BJ (cell line): ENCODE results near the gene ITIH2. TPM values are rescaled to one million over a fixed set of nuclear protein-coding genes. Genes with fewer than 3 reads are reported as not detected.
"Not testable (repeated sequence)": the region's sequence is repeated elsewhere in the genome, so short reads cannot be mapped to it uniquely, and the experiment has no call there.

Source experiments
- CTCF ChIA-PET: fragments of 350-600 bp; formaldehyde crosslinking; extraction: SDS; loops from one replicate; lab custom pipeline; 2021; ENCODE audit warnings: antibody characterized with exemption, inconsistent platforms; lab: Yijun Ruan, JAX
- POLR2A ChIA-PET: fragments of 300-600 bp; sonication (Branson Sonifier 250); formaldehyde crosslinking; extraction: SDS; loops from one replicate; lab custom pipeline; 2021; ENCODE audit warnings: antibody characterized with exemption; lab: Charles Lee
- DNase-seq: peaks from one replicate; pipeline ENCODE4 v3.0.0-alpha.2; 2011; ENCODE audit warnings: low read depth
- H3K27me3 ChIP-seq: 2 replicates; pipeline ENCODE4 v1.6.0; 2011; ENCODE audit warnings: low read length; ENCODE audit not compliant: control insufficient read depth, insufficient read depth
- H3K36me3 ChIP-seq: 2 replicates; pipeline ENCODE4 v1.5.1; 2011; ENCODE audit warnings: low read length; ENCODE audit not compliant: control insufficient read depth, insufficient read depth
- H3K4me3 ChIP-seq: 2 replicates; pipeline ENCODE4 v1.5.1; 2011; ENCODE audit warnings: low read depth, mild to moderate bottlenecking, control low read depth, low read length
- CTCF ChIP-seq: IDR thresholded peaks from 2 replicates; pipeline ENCODE4 v1.5.1; 2011; ENCODE audit warnings: low read depth, mild to moderate bottlenecking, control low read depth, inconsistent platforms, low read length, moderate library complexity; ENCODE audit not compliant: insufficient read depth
- polyA plus RNA-seq: library from polyadenylated mRNA; depleted of rRNA; stranded (reverse); fragments of >200 nt; gene quantifications from 2 replicates; pipeline ENCODE4 v1.2.3, GENCODE V29; 2011

The ITIH2 gene
- polyA plus RNA-seq, 1 experiment: not detected

- Histone ChIP-seq H3K27me3 (no peaks in the 10 kb centered on the region), H3K4me3 (no peak overlapping the region), H3K36me3 (no peaks in the 10 kb centered on the region)
- ChIA-PET CTCF (interaction anchor here (0.6 to 7.1 kb wide), 3 partner anchors 158 to 296 kb away, joined by 3 to 164 read pairs (median 158); no protein-coding TSS in a partner anchor), POLR2A (no interaction called here)
- TF ChIP-seq CTCF: no peak
- DNase-seq: no peak
These were observed 13.5 kb upstream of the ITIH2 start for GRCh38 chr10:7689591-7689990.

GRCh38 chr10:7690885-7691597, 12.1 kb upstream of the ITIH2 start:
- H3K36me3 ChIP-seq, H3K4me3 ChIP-seq, POLR2A ChIA-PET, DNase-seq, H3K27me3 ChIP-seq, CTCF ChIA-PET: not testable (repeated sequence)

GRCh38 chr10:7692368-7692767, 10.7 kb upstream of the ITIH2 start:
- H3K27me3 ChIP-seq, POLR2A ChIA-PET, H3K4me3 ChIP-seq, DNase-seq, H3K36me3 ChIP-seq: not testable (repeated sequence)
- CTCF ChIA-PET: interaction anchor here (0.6 kb wide), 1 partner anchor 592 kb away, joined by 4 read pairs; no protein-coding TSS in a partner anchor

- POLR2A ChIA-PET, CTCF ChIA-PET, H3K4me3 ChIP-seq, DNase-seq, H3K27me3 ChIP-seq, H3K36me3 ChIP-seq: not testable (repeated sequence)
These were observed 9.9 kb upstream of the ITIH2 start for GRCh38 chr10:7693194-7693593.

GRCh38 chr10:7696545-7696944, 6.6 kb upstream of the ITIH2 start:
- DNase-seq: no peak
- Histone ChIP-seq H3K27me3 (no peaks in the 10 kb centered on the region), H3K36me3 (no peaks in the 10 kb centered on the region), H3K4me3 (no peak overlapping the region)
- no peak for TF ChIP-seq CTCF
- ChIA-PET POLR2A (no interaction called here), CTCF (no interaction called here)

GRCh38 chr10:7697426-7697825, 5.7 kb upstream of the ITIH2 start:
- TF ChIP-seq CTCF: no peak
- POLR2A ChIA-PET: no interaction called here
- CTCF ChIA-PET: interaction anchor here (1.0 to 4.1 kb wide), 2 partner anchors 11 to 12 kb away, joined by 3 to 17 read pairs; no protein-coding TSS in a partner anchor
- Histone ChIP-seq H3K4me3 (no peak overlapping the region), H3K27me3 (no peaks in the 10 kb centered on the region), H3K36me3 (no peaks in the 10 kb centered on the region)
- no peak for DNase-seq
